Neuronal stem cell (in vitro differentiated cells): ENCODE data around the gene HOXA6.

ENCODE experiments used
- DNase-seq: peaks from one replicate; pipeline ENCODE4 v3.0.0-alpha.2; 2013; ENCODE audit warnings: low spot score
- H2AFZ ChIP-seq: one replicate; pipeline ENCODE4 v1.6.1; 2013; ENCODE audit warnings: mild to moderate bottlenecking, low read length, inconsistent platforms
- H2AK5ac ChIP-seq: 2 replicates; pipeline ENCODE4 v1.6.1; 2013; ENCODE audit warnings: low read depth, mild to moderate bottlenecking, inconsistent platforms, low read length, moderate library complexity, mixed read lengths
- H2BK120ac ChIP-seq: 2 replicates; pipeline ENCODE4 v1.6.1; 2013; ENCODE audit warnings: low read depth, mild to moderate bottlenecking, inconsistent platforms, low read length, moderate library complexity, mixed read lengths
- H2BK12ac ChIP-seq: one replicate; pipeline ENCODE4 v1.6.1; 2013; ENCODE audit warnings: low read length, inconsistent platforms
- H2BK15ac ChIP-seq: 2 replicates; pipeline ENCODE4 v1.6.1; 2013; ENCODE audit warnings: mild to moderate bottlenecking, low read length, inconsistent platforms, mixed read lengths
- H2BK5ac ChIP-seq: one replicate; pipeline ENCODE4 v1.6.1; 2013; ENCODE audit warnings: inconsistent platforms, mild to moderate bottlenecking, low read length, moderate library complexity
- H3K14ac ChIP-seq: one replicate; pipeline ENCODE4 v1.6.1; 2013; ENCODE audit warnings: low read length, inconsistent platforms
- H3K18ac ChIP-seq: 2 replicates; pipeline ENCODE4 v1.6.1; 2013; ENCODE audit warnings: low read length, inconsistent platforms
- H3K23ac ChIP-seq: 2 replicates; pipeline ENCODE4 v1.6.1; 2013; ENCODE audit warnings: low read depth, mild to moderate bottlenecking, mixed read lengths, low read length, inconsistent platforms; ENCODE audit not compliant: poor library complexity
- H3K27ac ChIP-seq: replicated peaks from 3 replicates; pipeline ENCODE4 v1.5.1; 2013; ENCODE audit warnings: low read length, inconsistent platforms
- H3K27me3 ChIP-seq, 3 experiments: 2 replicates each; pipeline ENCODE4 v1.6.1; 2013; ENCODE audit warnings: low read length in 3 of 3, mild to moderate bottlenecking in 2 of 3, inconsistent platforms in 1 of 3, low read depth in 1 of 3, mixed read lengths in 1 of 3, moderate library complexity in 1 of 3; ENCODE audit not compliant: control insufficient read depth in 3 of 3, insufficient read depth in 3 of 3
- H3K36me3 ChIP-seq, 2 donors: replicated peaks in 1 of 2; 2 replicates each; pipeline ENCODE4 v1.6.1; 2013; ENCODE audit warnings: low read length in 2 of 2; ENCODE audit not compliant: control insufficient read depth in 2 of 2, insufficient read depth in 2 of 2
- H3K4ac ChIP-seq: 2 replicates; pipeline ENCODE4 v1.6.1; 2013; ENCODE audit warnings: inconsistent platforms, mild to moderate bottlenecking, low read length, moderate library complexity
- H3K4me1 ChIP-seq, 2 donors: 1 replicate in 1 of 2; 2 replicates in 1 of 2; pipeline ENCODE4 v1.6.1; 2013; ENCODE audit warnings: low read length in 2 of 2, low read depth in 1 of 2; ENCODE audit not compliant: control insufficient read depth in 2 of 2, insufficient read depth in 1 of 2
- H3K4me2 ChIP-seq: one replicate; pipeline ENCODE4 v1.6.1; 2013; ENCODE audit warnings: mild to moderate bottlenecking, low read length, inconsistent platforms; ENCODE audit not compliant: insufficient read depth, poor library complexity, severe bottlenecking
- H3K4me3 ChIP-seq, 2 donors: 2 replicates each; pipeline ENCODE4 v1.5.1; 2013; ENCODE audit warnings: low read length in 2 of 2, mild to moderate bottlenecking in 2 of 2, inconsistent platforms in 1 of 2, moderate library complexity in 1 of 2
- H3K79me1 ChIP-seq: one replicate; pipeline ENCODE4 v1.6.1; 2013; ENCODE audit warnings: low read depth, mild to moderate bottlenecking, inconsistent platforms, low read length, moderate library complexity
- H3K9ac ChIP-seq: one replicate; pipeline ENCODE4 v1.6.1; 2013; ENCODE audit warnings: mild to moderate bottlenecking, low read depth, low read length, inconsistent platforms; ENCODE audit not compliant: poor library complexity
- H3K9me3 ChIP-seq, 2 donors: replicated peaks in 1 of 2; 2 replicates each; pipeline versions ENCODE3 to v1.6.1; 2013; ENCODE audit warnings: low read length in 2 of 2, mild to moderate bottlenecking in 2 of 2, inconsistent platforms in 1 of 2, low read depth in 1 of 2, mixed read lengths in 1 of 2, moderate library complexity in 1 of 2; ENCODE audit not compliant: control insufficient read depth in 2 of 2, insufficient read depth in 1 of 2
- H4K8ac ChIP-seq: one replicate; pipeline ENCODE4 v1.6.1; 2013; ENCODE audit warnings: low read depth, mild to moderate bottlenecking, inconsistent platforms, low read length, moderate library complexity
- H4K91ac ChIP-seq: one replicate; pipeline ENCODE4 v1.6.1; 2013; ENCODE audit warnings: low read length, low read depth, mild to moderate bottlenecking, inconsistent platforms; ENCODE audit not compliant: poor library complexity
- WGBS, 2 donors: extraction: QIAGEN DNeasy Blood & Tissue Kit; methylation state at CpG; one replicate each; pipeline ENCODE4 v1.1.7; 2013; ENCODE audit warnings: missing lambda C conversion rate in 2 of 2, mixed read lengths in 1 of 2; ENCODE audit not compliant: insufficient read length in 2 of 2, insufficient replicate concordance in 1 of 2; ENCODE audit errors: extremely low coverage in 2 of 2; 5-methylcytosine and 5-hydroxymethylcytosine counted together

Gene HOXA6

DNA sequence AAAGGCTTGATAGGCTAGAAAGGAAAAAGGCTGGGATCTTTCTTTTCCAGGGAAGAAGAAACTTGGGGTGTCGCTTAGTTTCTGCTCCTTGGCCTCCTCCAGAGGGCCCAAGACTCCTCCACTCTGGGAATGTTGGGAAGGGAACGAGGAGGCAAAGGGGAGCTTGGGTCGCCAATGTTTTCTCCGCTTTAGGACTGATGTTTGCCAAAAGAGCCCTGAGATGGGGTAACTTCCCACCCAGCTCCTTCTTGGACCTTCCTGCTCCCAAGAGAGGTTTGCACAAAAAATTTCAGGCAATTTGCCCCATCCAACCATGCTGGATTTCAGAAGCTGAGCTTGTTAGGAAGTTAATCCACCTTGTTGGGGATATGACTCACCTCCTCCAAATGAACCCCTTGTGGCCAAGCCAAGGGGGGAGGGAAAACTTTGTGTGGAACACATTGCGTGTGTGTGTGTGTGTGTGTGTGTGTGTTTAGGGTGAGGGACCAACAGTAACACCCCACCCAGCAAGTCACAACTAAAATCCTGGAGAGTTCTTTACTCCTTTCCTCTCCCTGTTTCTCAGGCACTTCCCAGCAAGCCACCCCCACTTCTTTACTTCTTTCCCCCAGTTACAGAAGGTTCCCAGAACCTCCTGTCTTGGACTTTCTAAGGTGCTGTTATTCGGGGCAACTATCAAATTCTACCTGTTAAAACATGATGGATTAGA, 36.4 kb downstream of the HOXA6 start:
- H3K23ac ChIP-seq: no peak overlapping the region
- H3K9me3 ChIP-seq: peaks cover 3 to 4% of the 10 kb centered on the region in 2 donors
- no peak overlapping the region for H3K4me3 ChIP-seq
- no CpG with 5 or more reads among the region's 6 CpGs for WGBS, 2 donors
- H2BK5ac ChIP-seq: no peak overlapping the region
- H3K79me1 ChIP-seq: no peaks in the 10 kb centered on the region
- no peak overlapping the region for H4K91ac ChIP-seq
- H3K4me1 ChIP-seq: no peaks in the 10 kb centered on the region
- H2BK15ac ChIP-seq: no peak overlapping the region
- no peaks in the 10 kb centered on the region for H3K36me3 ChIP-seq
- H3K4me2 ChIP-seq: no peak overlapping the region
- no peak overlapping the region for H3K27ac ChIP-seq
- no peak overlapping the region for H2BK120ac ChIP-seq
- no peak overlapping the region for H3K14ac ChIP-seq
- H4K8ac ChIP-seq: no peak overlapping the region
- H2AFZ ChIP-seq: no peak overlapping the region
- no peak overlapping the region for H3K18ac ChIP-seq
- no peak overlapping the region for H2AK5ac ChIP-seq
- H3K9ac ChIP-seq: no peak overlapping the region
- H3K4ac ChIP-seq: no peak overlapping the region
- no peak overlapping the region for H2BK12ac ChIP-seq
- no peak for DNase-seq
- H3K27me3 ChIP-seq: peaks cover 66 to 95% (median 88%) of the 10 kb centered on the region in 3 experiments

DNA sequence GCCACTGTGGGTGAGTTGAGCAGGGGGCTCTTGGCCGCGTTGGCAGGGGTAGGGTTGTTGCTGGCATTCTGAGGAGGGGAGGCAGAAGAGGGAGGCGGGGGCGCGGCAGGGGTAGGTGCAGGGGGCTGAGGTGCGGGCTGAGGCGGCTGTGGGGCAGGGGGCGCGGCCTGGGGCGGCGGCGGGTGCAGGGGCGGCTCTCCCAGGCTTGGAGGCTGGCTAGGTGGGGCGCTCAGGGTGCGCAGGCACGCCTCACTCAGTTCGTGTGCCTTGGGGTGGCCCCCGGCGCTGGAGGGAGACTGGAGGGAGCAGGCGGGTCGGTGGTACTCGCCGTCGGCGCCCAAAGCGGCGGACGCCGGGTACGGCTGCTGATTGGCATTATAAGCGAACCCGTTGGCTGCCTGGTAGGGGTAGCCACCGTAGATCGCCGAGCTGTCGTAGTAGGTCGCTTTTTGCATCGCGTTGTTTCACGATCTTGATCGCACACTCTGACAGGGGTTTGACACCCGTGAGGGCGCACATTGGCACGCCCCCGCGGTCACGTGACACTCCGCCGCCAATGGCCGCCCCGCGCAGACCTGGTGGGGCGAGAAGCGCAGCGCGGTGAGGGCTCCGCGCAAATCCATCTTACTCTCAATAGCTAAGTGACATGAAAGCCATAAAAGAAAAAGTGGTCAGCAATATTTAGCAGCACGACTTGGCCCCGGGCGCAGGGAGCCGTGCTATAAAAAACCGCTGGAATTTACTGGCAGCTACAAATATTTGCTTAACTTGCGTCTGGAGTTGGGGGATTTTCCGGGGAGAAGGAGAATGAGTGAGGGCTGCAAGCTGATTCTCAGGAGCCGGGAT, 37.2 kb downstream of the HOXA6 start:
- DNase-seq: no peak
- H3K4ac ChIP-seq: no peak overlapping the region

DNA sequence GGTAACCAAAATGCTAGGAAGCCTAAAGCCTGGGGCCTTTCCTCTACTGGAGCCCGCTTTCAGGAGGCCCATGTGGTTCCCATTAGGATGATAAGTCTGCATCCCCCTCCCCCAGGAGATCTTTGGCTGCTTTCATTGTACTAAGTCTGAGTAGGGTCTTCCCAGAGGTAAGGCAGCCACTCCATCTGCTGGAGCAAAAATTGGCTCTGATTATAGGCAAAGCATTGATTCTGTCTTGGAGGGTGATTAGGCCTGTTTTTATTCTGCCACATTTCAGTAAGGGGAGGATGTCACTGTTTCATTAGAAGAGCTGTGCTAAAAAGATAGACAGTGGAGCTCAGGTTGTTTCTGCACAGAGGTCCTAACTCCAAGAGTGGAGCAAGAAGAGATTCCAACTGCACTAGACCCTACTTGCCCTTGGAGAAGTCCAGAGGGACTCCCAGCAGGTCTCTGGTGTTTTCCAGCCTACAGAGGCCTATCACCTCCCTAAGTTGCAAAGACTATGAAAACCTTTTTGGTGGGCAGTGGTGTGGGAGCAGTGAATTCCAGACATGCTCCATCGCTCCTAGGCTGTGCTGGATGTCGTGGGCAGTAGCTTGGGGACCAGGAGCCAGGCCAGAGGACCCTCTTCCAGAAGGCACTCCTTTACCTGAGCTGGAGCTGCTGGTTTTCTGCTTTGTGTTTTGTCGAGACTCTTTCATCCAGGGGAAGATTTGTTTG, 37.9 kb downstream of the HOXA6 start:
- H3K36me3 ChIP-seq: no peaks in the 10 kb centered on the region
- H2BK5ac ChIP-seq: no peak overlapping the region
- no peak overlapping the region for H3K4me2 ChIP-seq
- H3K14ac ChIP-seq: no peak overlapping the region
- H3K9ac ChIP-seq: no peak overlapping the region
- no peak overlapping the region for H3K27ac ChIP-seq
- no peak overlapping the region for H2BK15ac ChIP-seq
- no peak overlapping the region for H3K18ac ChIP-seq
- no peak overlapping the region for H3K4me3 ChIP-seq
- H3K27me3 ChIP-seq: peaks cover 65 to 95% (median 89%) of the 10 kb centered on the region in 3 experiments
- no peak overlapping the region for H4K8ac ChIP-seq
- H2BK12ac ChIP-seq: no peak overlapping the region
- no peak for DNase-seq
- H3K4ac ChIP-seq: no peak overlapping the region
- no peaks in the 10 kb centered on the region for H3K79me1 ChIP-seq
- no peaks in the 10 kb centered on the region for H3K4me1 ChIP-seq
- peak overlapping the region; percentile 46 for H3K23ac ChIP-seq
- WGBS, 2 donors: no CpG with 5 or more reads among the region's 4 CpGs
- H2AK5ac ChIP-seq: no peak overlapping the region
- peaks cover 3 to 4% of the 10 kb centered on the region in 2 donors for H3K9me3 ChIP-seq
- no peak overlapping the region for H2AFZ ChIP-seq
- H4K91ac ChIP-seq: no peak overlapping the region
- no peak overlapping the region for H2BK120ac ChIP-seq

More for the DNA sequence above, 37.2 kb downstream of the HOXA6 start:
- Histone ChIP-seq H3K14ac (no peak overlapping the region), H2AK5ac (no peak overlapping the region), H3K27me3 (peaks cover 66 to 95% (median 88%) of the 10 kb centered on the region in 3 experiments), H3K4me1 (no peaks in the 10 kb centered on the region), H2BK12ac (no peak overlapping the region), H2BK120ac (no peak overlapping the region), H3K4me3 (no peak overlapping the region), H2AFZ (no peak overlapping the region), H4K91ac (no peak overlapping the region), H3K23ac (peak overlapping the region; percentile 46), H3K4me2 (no peak overlapping the region), H3K27ac (no peak overlapping the region), H3K18ac (no peak overlapping the region), H4K8ac (no peak overlapping the region), H2BK5ac (no peak overlapping the region), H3K9me3 (peaks cover 3 to 4% of the 10 kb centered on the region in 2 donors), H3K9ac (no peak overlapping the region), H3K79me1 (no peaks in the 10 kb centered on the region), H2BK15ac (no peak overlapping the region), H3K36me3 (no peaks in the 10 kb centered on the region)
- WGBS, 2 donors: no CpG with 5 or more reads among the region's 66 CpGs
